Stimulated activated CD4-positive, alpha-beta T cell treated with anti-CD3 and anti-CD28 coated beads, Interleukin-12 subunit alpha, Interleukin-12 subunit beta, amount 100 ng/mL, for 24 hours (primary cell): ENCODE results near the gene RPL36.
"Not testable (repeated sequence)": the region's sequence is repeated elsewhere in the genome, so short reads cannot be mapped to it uniquely, and the experiment has no call there.

Experiments
- DNase-seq, 2 experiments: peaks; one replicate each; pipeline ENCODE4 v3.0.0-alpha.2; 2020; ENCODE audit warnings: low read depth in 2 of 2

RPL36 gene

GRCh38 chr19:5674714-5675113 lies 15.4 kb upstream of the RPL36 start:
- DNase-seq, result no peak

- DNase-seq, result no peak
Observed at GRCh38 chr19:5676105-5676771, 13.9 kb upstream of the RPL36 start.

GRCh38 chr19:5676772-5677105 lies 13.4 kb upstream of the RPL36 start:
- DNase-seq, result no peak

GRCh38 chr19:5677136-5677535 lies 13.0 kb upstream of the RPL36 start:
- no peak for DNase-seq

- DNase-seq, result no peak
Observed at GRCh38 chr19:5677580-5677979, 12.5 kb upstream of the RPL36 start.

GRCh38 chr19:5678071-5678718 lies 11.9 kb upstream of the RPL36 start:
- DNase-seq, result no peak

- no peak for DNase-seq
Observed at GRCh38 chr19:5679289-5680083, 10.6 kb upstream of the RPL36 start.

- DNase-seq, result no peak
Observed at GRCh38 chr19:5680084-5680436, 10.0 kb upstream of the RPL36 start.

GRCh38 chr19:5680437-5681368 lies 9.4 kb upstream of the RPL36 start, which contains the start of the genes HSD11B1L and MICOS13:
Gene HSD11B1L (plus strand): TSS chr19:5681027. CDS start chr19:5684833, 3,806 bp downstream.
Gene MICOS13 (minus strand): TSS chr19:5680516. CDS start chr19:5680486, 30 bp downstream.
- peak; percentile 95 for DNase-seq

GRCh38 chr19:5681391-5682106 lies 8.5 kb upstream of the RPL36 start:
- no peak for DNase-seq

GRCh38 chr19:5682107-5682482 lies 8.0 kb upstream of the RPL36 start:
- DNase-seq, result no peak

GRCh38 chr19:5683177-5683886 lies 6.8 kb upstream of the RPL36 start:
- DNase-seq, result no peak

GRCh38 chr19:5684694-5685430 lies 5.2 kb upstream of the RPL36 start:
- no peak for DNase-seq

GRCh38 chr19:5686326-5686646 lies 3.8 kb upstream of the RPL36 start:
- no peak for DNase-seq

- DNase-seq, result peak; percentile 98 to 100
Observed at GRCh38 chr19:5686647-5687359, 3.3 kb upstream of the RPL36 start.

- DNase-seq, result no peak
Observed at GRCh38 chr19:5687360-5688198, 2.5 kb upstream of the RPL36 start.

- DNase-seq, result not testable (repeated sequence)
Observed at GRCh38 chr19:5688262-5688881, 1.7 kb upstream of the RPL36 start.
